ENCODE measurements around the gene VGLL2.

- no peak for TF ChIP-seq CTCF (IDR thresholded peaks at IDR 0.05)
- no peak for TF ChIP-seq REST (IDR thresholded peaks at IDR 0.05; ENCODE audit: low read depth, low read length)
- no peak for TF ChIP-seq MXI1 (IDR thresholded peaks at IDR 0.05; ENCODE audit: low read depth, low read length)
- no peak for TF ChIP-seq EZH2phosphoT487 (IDR thresholded peaks at IDR 0.05; ENCODE audit: borderline replicate concordance, low read depth)
- no peak for TF ChIP-seq PBX3 (IDR thresholded peaks at IDR 0.05)
- no peak for TF ChIP-seq MAX (IDR thresholded peaks at IDR 0.05; ENCODE audit: low read depth)
- TF ChIP-seq SMC3 (IDR thresholded peaks at IDR 0.05; ENCODE audit: low read depth, low read length): no peak
- TF ChIP-seq NRF1 (IDR thresholded peaks at IDR 0.05; ENCODE audit: low read depth, low read length): no peak
- TF ChIP-seq RCOR1 (IDR thresholded peaks at IDR 0.05; ENCODE audit: low read length): no peak
- no peak for TF ChIP-seq GABPA (IDR thresholded peaks at IDR 0.05; ENCODE audit: low read depth)
- no peak for TF ChIP-seq TEAD4 (IDR thresholded peaks at IDR 0.05; ENCODE audit: borderline replicate concordance, insufficient read depth)
- no peak for TF ChIP-seq ZBTB33 (IDR thresholded peaks at IDR 0.05; ENCODE audit: borderline replicate concordance, low read depth)
- TF ChIP-seq EP300 (IDR thresholded peaks at IDR 0.05; ENCODE audit: borderline replicate concordance in 1 of 2, low read depth in 1 of 2, low read length in 1 of 2): no peak
- TF ChIP-seq POLR2AphosphoS5 (IDR thresholded peaks at IDR 0.05; ENCODE audit: low read depth, low read length): no peak
Measured at GRCh38 chr6:117268924-117269323, 3.6 kb downstream of the VGLL2 start.
